Liver (tissue), 9 donors: Measurements from ENCODE around the gene COX6B1. TPM values are rescaled to one million over a fixed set of nuclear protein-coding genes. Genes with fewer than 3 reads are reported as not detected.

Source experiments
- DNase-seq: peaks from one replicate; pipeline ENCODE4 v3.0.0-alpha.2; 2017; ENCODE audit warnings: low spot score
- H3K27ac ChIP-seq, 2 donors: one replicate each; pipeline ENCODE4 v1.7.0; 2013; ENCODE audit warnings: inconsistent platforms in 2 of 2, low read length in 2 of 2, control low read depth in 1 of 2, low read depth in 1 of 2, mild to moderate bottlenecking in 1 of 2
- H3K27me3 ChIP-seq, 4 donors: one replicate each; pipeline versions ENCODE4 v1.6.1 to v1.7.0; 2013; ENCODE audit warnings: low read length in 3 of 4, inconsistent platforms in 1 of 4, mild to moderate bottlenecking in 1 of 4, moderate library complexity in 1 of 4; ENCODE audit not compliant: control insufficient read depth in 4 of 4, insufficient read depth in 4 of 4
- H3K36me3 ChIP-seq, 4 donors: one replicate each; pipeline versions ENCODE4 v1.6.1 to v1.7.0; 2013; ENCODE audit warnings: low read length in 3 of 4, mild to moderate bottlenecking in 3 of 4, low read depth in 1 of 4, moderate library complexity in 1 of 4; ENCODE audit not compliant: control insufficient read depth in 4 of 4, insufficient read depth in 3 of 4
- H3K4me1 ChIP-seq, 4 donors: one replicate each; pipeline versions ENCODE4 v1.6.1 to v1.7.0; 2013; ENCODE audit warnings: low read length in 3 of 4, mild to moderate bottlenecking in 3 of 4, moderate library complexity in 1 of 4; ENCODE audit not compliant: control insufficient read depth in 4 of 4, insufficient read depth in 4 of 4
- H3K4me3 ChIP-seq, 3 donors: one replicate each; pipeline versions ENCODE4 v1.6.1 to v1.7.0; 2013; ENCODE audit warnings: low read length in 3 of 3, control low read depth in 1 of 3, low read depth in 1 of 3, mild to moderate bottlenecking in 1 of 3
- H3K9ac ChIP-seq, 2 donors: one replicate each; pipeline ENCODE4 v1.7.0; 2013; ENCODE audit warnings: low read length in 2 of 2, mild to moderate bottlenecking in 2 of 2, moderate library complexity in 2 of 2, control low read depth in 1 of 2, low read depth in 1 of 2
- H3K9me3 ChIP-seq, 4 donors: one replicate each; pipeline versions ENCODE4 v1.6.1 to v1.7.0; 2013; ENCODE audit warnings: low read length in 3 of 4; ENCODE audit not compliant: control insufficient read depth in 4 of 4
- EGR1 ChIP-seq, 2 donors: IDR thresholded peaks; 2 replicates each; pipeline ENCODE4 v1.6.1; 2016 to 2018; ENCODE audit warnings: antibody characterized with exemption in 2 of 2, low read depth in 2 of 2
- FOXA1 ChIP-seq: IDR thresholded peaks from 2 replicates; pipeline ENCODE4 v1.6.1; 2016; ENCODE audit warnings: antibody characterized with exemption
- FOXA2 ChIP-seq: IDR thresholded peaks from 2 replicates; pipeline ENCODE4 v1.6.1; 2016; ENCODE audit warnings: antibody characterized with exemption
- GABPA ChIP-seq, 2 donors: IDR thresholded peaks in 1 of 2; conservative IDR thresholded peaks in 1 of 2; 2 replicates each; pipeline ENCODE4 v1.6.1; 2016; ENCODE audit warnings: antibody characterized with exemption in 2 of 2, mild to moderate bottlenecking in 1 of 2, moderate library complexity in 1 of 2
- HNF4A ChIP-seq, 2 donors: conservative IDR thresholded peaks; 2 replicates each; pipeline ENCODE4 v1.6.1; 2016; ENCODE audit warnings: antibody characterized with exemption in 2 of 2, mild to moderate bottlenecking in 2 of 2
- HNF4G ChIP-seq: IDR thresholded peaks from 2 replicates; pipeline ENCODE4 v1.6.1; 2016; ENCODE audit warnings: antibody characterized with exemption
- JUND ChIP-seq, 2 donors: IDR thresholded peaks; 2 replicates each; pipeline ENCODE4 v1.6.1; 2016; ENCODE audit warnings: antibody characterized with exemption in 2 of 2
- NR2F2 ChIP-seq: IDR thresholded peaks from 2 replicates; pipeline ENCODE4 v1.6.1; 2016; ENCODE audit warnings: antibody characterized with exemption
- RAD21 ChIP-seq, 2 donors: IDR thresholded peaks; 2 replicates each; pipeline ENCODE4 v1.6.1; 2016; ENCODE audit warnings: antibody characterized with exemption in 2 of 2, mild to moderate bottlenecking in 2 of 2
- RXRA ChIP-seq, 2 donors: IDR thresholded peaks; 2 replicates each; pipeline ENCODE4 v1.6.1; 2017 to 2018; ENCODE audit warnings: antibody characterized with exemption in 2 of 2, mild to moderate bottlenecking in 1 of 2
- SP1 ChIP-seq: IDR thresholded peaks from 2 replicates; pipeline ENCODE4 v1.6.1; 2018; ENCODE audit warnings: antibody characterized with exemption, mild to moderate bottlenecking
- TAF1 ChIP-seq: conservative IDR thresholded peaks from 2 replicates; pipeline ENCODE4 v1.6.1; 2016; ENCODE audit warnings: antibody characterized with exemption, mild to moderate bottlenecking
- YY1 ChIP-seq: IDR thresholded peaks from 2 replicates; pipeline ENCODE4 v1.6.1; 2016; ENCODE audit warnings: antibody characterized with exemption, mild to moderate bottlenecking
- ZBTB33 ChIP-seq: IDR thresholded peaks from 2 replicates; pipeline ENCODE4 v1.6.1; 2016; ENCODE audit warnings: antibody characterized with exemption
- WGBS: extraction: QIAGEN DNeasy Blood & Tissue Kit; methylation state at CpG from one replicate; pipeline ENCODE4 v1.1.7; 2013; 5-methylcytosine and 5-hydroxymethylcytosine counted together
- polyA plus RNA-seq, 2 donors: library from polyadenylated mRNA; stranded (reverse) in 1 of 2; unstranded in 1 of 2; fragments of 200-250 nt in 1 of 2; fragments of >200 nt in 1 of 2; fragmentation: Nextera tagmentation in 1 of 2; extraction: Ambion mirVana in 1 of 2; gene quantifications; one replicate each; pipeline versions ENCODE4 v1.2.1 to v1.2.3, GENCODE V29; 2013 to 2015
- total RNA-seq, 2 donors: library from RNA; depleted of rRNA; stranded (reverse); fragments of >200 nt; gene quantifications; one replicate each; pipeline ENCODE4 v1.2.3, GENCODE V29; 2014
- TF ChIP-seq, protein P1 (sequence below): IDR thresholded peaks from 2 replicates; pipeline ENCODE4 v1.6.1; 2016; ENCODE audit warnings: antibody characterized with exemption, mild to moderate bottlenecking
- TF ChIP-seq, protein P2 (sequence below): IDR thresholded peaks from 2 replicates; pipeline ENCODE4 v1.6.1; 2016; ENCODE audit warnings: antibody characterized with exemption
- TF ChIP-seq, protein P3 (sequence below): IDR thresholded peaks from 2 replicates; pipeline ENCODE4 v1.6.1; 2016; ENCODE audit warnings: antibody characterized with exemption
- TF ChIP-seq, protein P4 (sequence below): fragments of 150-350 bp; IDR thresholded peaks from 2 replicates; pipeline ENCODE4 v1.5.1; 2017; ENCODE audit warnings: improper control_type of control experiment, low read depth, low read length; ENCODE audit not compliant: missing input control
- donor health status: healthy.
- donor health status: healthy.
- donor health status: healthy.
- donor health status: healthy.
- donor health status: healthy.

The COX6B1 gene
- total and polyA plus RNA-seq, 4 donors, result 139 to 518 (median 321) TPM

- no peak overlapping the region for H3K9ac ChIP-seq
- no peak overlapping the region for H3K4me3 ChIP-seq
- H3K4me1 ChIP-seq, result no peaks in the 10 kb centered on the region
- H3K36me3 ChIP-seq, result peaks cover 0 to 9% (median 2%) of the 10 kb centered on the region in 4 donors
- 98% methylated on average over 12 of the region's 12 CpGs for WGBS
- no peak for TF ChIP-seq ZBTB33
- no peak for TF ChIP-seq HNF4G
- no peak for TF ChIP-seq FOXA1
- TF ChIP-seq, protein P1, sequence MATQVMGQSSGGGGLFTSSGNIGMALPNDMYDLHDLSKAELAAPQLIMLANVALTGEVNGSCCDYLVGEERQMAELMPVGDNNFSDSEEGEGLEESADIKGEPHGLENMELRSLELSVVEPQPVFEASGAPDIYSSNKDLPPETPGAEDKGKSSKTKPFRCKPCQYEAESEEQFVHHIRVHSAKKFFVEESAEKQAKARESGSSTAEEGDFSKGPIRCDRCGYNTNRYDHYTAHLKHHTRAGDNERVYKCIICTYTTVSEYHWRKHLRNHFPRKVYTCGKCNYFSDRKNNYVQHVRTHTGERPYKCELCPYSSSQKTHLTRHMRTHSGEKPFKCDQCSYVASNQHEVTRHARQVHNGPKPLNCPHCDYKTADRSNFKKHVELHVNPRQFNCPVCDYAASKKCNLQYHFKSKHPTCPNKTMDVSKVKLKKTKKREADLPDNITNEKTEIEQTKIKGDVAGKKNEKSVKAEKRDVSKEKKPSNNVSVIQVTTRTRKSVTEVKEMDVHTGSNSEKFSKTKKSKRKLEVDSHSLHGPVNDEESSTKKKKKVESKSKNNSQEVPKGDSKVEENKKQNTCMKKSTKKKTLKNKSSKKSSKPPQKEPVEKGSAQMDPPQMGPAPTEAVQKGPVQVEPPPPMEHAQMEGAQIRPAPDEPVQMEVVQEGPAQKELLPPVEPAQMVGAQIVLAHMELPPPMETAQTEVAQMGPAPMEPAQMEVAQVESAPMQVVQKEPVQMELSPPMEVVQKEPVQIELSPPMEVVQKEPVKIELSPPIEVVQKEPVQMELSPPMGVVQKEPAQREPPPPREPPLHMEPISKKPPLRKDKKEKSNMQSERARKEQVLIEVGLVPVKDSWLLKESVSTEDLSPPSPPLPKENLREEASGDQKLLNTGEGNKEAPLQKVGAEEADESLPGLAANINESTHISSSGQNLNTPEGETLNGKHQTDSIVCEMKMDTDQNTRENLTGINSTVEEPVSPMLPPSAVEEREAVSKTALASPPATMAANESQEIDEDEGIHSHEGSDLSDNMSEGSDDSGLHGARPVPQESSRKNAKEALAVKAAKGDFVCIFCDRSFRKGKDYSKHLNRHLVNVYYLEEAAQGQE, result no peak
- TF ChIP-seq HNF4A (conservative IDR thresholded peaks at IDR 0.05), result no peak
- TF ChIP-seq, protein P2, sequence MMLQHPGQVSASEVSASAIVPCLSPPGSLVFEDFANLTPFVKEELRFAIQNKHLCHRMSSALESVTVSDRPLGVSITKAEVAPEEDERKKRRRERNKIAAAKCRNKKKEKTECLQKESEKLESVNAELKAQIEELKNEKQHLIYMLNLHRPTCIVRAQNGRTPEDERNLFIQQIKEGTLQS, result no peak
- TF ChIP-seq NR2F2, result no peak
- no peak for TF ChIP-seq RXRA (IDR thresholded peaks at IDR 0.05)
- TF ChIP-seq TAF1, result no peak
- TF ChIP-seq, protein P3, sequence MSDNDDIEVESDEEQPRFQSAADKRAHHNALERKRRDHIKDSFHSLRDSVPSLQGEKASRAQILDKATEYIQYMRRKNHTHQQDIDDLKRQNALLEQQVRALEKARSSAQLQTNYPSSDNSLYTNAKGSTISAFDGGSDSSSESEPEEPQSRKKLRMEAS, result no peak
- no peak for TF ChIP-seq RAD21 (IDR thresholded peaks at IDR 0.05)
- TF ChIP-seq JUND (IDR thresholded peaks at IDR 0.05), result no peak
- TF ChIP-seq, protein P4, sequence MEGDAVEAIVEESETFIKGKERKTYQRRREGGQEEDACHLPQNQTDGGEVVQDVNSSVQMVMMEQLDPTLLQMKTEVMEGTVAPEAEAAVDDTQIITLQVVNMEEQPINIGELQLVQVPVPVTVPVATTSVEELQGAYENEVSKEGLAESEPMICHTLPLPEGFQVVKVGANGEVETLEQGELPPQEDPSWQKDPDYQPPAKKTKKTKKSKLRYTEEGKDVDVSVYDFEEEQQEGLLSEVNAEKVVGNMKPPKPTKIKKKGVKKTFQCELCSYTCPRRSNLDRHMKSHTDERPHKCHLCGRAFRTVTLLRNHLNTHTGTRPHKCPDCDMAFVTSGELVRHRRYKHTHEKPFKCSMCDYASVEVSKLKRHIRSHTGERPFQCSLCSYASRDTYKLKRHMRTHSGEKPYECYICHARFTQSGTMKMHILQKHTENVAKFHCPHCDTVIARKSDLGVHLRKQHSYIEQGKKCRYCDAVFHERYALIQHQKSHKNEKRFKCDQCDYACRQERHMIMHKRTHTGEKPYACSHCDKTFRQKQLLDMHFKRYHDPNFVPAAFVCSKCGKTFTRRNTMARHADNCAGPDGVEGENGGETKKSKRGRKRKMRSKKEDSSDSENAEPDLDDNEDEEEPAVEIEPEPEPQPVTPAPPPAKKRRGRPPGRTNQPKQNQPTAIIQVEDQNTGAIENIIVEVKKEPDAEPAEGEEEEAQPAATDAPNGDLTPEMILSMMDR, result no peak
- TF ChIP-seq GABPA (IDR thresholded peaks at IDR 0.05 in 1 of 2, conservative IDR thresholded peaks at IDR 0.05 in 1 of 2), result no peak
- no peak for TF ChIP-seq FOXA2
- no peak for TF ChIP-seq YY1
- TF ChIP-seq EGR1 (IDR thresholded peaks at IDR 0.05; ENCODE audit: low read depth in 2 of 2), result no peak
- no peak for TF ChIP-seq SP1
- DNase-seq, result no peak
- H3K9me3 ChIP-seq, result no peaks in the 10 kb centered on the region
- H3K27me3 ChIP-seq, result no peaks in the 10 kb centered on the region
- H3K27ac ChIP-seq, result no peak overlapping the region
Observed at GRCh38 chr19:35619290-35619923, 28.7 kb upstream of the COX6B1 start.
